HG02938 (cell line): ENCODE measurements around the gene TBC1D1.

Experiments used
- ATAC-seq: cut with Tn5 transposase; IDR thresholded peaks from one replicate; pipeline ENCODE4 v1.9.1; 2021; ENCODE audit warnings: mild to moderate bottlenecking, moderate library complexity; ENCODE audit not compliant: unreplicated experiment

Gene TBC1D1

DNA sequence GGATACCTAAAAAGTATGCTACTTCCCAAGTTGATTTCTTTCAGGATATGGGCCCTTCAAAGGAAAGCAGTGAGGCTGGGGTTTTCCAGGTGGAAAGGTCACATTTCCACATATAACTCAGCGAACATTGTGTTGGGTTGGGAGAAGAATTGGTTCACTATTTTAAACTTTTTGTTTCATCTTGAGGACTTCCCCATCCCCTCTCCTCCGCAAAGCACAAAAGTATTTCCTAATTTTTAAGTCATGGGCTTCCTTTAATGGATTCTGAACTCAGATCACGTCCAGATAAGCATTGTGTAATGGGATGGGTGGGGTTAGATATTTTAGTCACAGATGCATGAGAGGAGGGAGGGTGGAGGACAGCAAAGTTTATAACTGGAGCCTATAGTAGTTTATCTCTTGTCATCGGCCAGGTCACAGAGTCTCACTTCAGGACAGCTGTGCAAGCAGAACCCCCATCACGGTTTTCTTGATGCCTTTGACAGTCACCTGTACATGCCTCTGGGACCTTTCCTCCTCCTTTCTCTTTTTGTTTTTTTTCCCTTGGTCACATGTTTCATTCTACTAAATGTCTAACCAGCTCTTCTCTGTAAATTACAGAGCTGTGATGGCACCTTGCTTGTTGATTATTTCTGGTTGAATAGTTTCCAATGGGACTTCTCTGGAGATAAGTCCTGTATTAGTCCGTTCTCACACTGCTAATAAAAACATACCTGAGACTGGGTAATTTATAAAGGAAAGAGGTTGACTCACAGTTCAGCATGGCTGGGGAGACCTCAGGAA is 184.7 kb downstream of the TBC1D1 start:
- no peak for ATAC-seq

DNA sequence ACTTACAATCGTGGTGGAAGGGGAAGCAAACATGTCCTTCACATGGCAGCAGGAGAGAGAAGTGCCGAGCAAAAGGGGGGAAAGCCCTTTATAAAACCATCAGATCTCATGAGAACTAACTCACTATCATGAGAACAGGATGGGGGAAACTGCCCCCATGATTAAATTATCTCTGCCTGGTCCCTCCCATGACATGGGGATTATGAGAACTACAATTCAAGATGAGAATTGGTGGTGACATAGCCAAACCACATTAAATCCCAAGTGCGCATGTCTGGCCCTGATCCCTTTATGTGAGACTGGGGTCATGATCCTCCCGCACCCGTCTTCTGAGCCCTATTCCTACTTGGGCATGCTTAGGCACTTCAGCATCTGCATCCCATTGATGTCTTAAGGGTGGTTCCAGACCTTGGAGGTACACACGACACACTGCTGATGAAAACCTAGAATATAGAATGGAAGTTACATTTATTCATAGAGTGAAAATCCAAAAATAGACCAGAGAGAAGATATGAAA is 185.3 kb downstream of the TBC1D1 start:
- no peak for ATAC-seq

- ATAC-seq: no peak
These were observed 187.1 kb downstream of the TBC1D1 start for GRCh38 chr4:38077791-38078489.

DNA sequence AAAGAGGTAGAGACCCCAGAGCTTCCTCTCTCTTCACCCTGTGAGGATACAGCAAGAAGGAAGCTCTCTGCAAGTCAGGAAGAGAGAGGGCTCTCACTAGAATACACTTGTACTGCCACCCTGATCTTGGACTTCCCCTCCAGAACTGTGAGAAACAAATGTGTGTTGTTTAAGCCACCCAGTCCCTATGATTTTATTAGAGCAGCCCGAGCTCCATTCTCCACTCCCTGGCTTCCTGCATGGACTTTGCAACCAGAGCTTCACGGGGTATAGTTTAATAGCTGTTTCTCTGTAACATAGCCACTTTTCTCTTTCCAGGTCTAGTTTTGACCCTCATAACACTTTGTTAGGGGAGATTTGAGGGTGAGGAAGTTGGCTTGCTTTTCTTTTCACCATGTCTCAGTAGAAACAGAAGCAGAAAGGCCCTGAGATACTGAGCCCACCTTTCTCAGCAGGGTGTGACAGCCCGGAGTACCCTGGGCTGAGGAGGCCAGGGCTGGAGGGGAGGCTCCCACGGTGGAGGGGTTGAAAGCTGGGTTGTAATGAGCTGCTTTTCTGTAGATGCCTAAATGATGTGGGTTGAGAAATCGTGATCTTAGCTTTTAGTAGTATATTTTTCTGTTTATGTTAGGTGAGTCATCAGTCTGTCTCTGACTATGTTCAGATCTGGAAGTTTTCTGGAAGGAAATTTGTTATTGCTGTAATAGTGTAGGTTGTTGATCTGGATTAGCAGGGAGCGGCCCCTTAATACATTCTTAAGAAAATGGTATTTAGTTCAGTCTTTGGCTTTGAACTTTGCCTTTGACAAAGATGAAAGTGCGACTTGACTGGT is 187.9 kb downstream of the TBC1D1 start:
- no peak for ATAC-seq

- ATAC-seq: no peak
These were observed 189.4 kb downstream of the TBC1D1 start for GRCh38 chr4:38080061-38080974.

- no peak for ATAC-seq
These were observed 191.1 kb downstream of the TBC1D1 start for GRCh38 chr4:38082021-38082420.

DNA sequence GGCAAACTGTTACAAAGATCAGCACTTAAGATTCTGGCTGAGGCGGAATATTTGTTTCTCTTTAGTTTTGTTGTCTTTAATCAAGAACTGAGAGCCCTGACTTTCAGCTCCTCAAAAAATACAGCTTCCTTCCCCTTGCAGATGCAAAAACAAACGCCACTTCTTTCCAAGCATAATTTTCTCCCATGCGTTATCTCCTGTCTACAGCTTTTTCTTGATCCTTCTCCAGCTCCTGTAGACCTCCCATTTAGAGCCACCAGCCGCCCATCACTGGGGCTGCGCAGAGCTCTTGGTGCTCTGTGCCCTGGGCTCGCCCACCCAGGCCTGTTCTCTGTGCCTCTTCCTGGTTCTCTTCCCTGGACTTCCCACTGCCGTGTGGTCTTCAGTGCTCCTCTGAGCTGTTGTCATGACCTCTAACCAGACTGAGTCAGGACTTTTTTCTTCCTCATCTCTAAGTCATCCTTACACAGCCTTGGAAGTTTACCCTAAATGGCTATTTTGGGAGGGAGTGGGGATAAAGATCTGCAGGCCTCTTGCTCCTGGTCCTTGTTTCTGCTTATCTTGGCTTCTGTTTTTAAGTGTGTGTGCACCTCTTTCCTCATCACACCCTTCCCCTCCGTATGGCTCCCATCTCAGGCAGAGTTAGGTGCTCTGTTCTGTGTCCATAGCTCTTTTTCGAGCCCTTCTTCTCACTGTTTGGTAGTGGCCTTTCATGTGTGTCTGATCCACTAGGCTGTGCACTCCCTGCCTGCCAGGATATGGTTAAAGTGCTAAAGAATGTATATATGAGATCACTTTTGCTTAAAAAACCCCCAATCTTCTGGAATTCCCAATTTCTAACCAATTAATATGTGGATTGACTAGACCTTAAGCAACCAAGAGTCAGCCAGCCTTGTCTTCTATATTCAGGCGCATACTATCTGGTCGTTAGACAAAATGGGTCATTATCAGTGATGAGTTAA is 191.8 kb downstream of the TBC1D1 start:
- ATAC-seq: no peak

DNA sequence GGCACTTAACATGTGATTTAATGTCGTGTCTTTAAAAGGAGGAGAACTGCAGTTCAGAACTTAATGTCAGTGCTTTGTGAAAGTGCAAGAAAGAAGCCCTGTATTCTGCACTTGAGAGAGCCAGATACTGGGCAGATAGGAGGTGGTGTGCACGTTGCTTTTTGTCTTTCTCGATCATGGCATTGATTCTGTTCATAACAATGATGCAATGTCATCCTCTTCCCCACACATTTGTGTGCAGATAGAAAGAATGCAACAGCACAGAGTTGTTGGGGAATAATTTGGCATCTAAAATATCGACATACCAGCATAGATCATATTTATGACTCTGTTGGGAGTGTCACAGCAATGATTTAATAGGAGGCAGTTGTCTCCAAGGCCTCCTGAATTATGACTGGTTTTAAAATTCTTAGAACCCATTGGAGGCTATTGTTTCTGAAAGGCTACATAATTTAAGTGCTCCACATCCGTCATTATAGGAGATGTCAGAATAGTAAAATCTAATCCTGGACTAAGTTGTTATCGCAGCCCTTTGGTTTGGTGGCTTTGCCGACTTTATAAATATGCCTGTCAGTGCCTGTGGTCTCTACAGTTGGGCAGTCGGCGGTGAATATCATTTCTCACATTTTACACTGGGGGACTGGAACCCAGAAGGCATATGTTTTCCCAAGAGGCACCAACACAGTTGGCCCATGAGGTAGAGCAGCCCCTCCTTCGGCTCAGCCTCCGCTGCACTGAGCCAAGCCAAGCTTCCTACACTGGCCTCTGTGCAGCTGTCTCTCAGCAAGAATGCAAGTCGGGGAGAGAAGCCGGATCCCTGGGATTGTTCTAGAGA is 194.2 kb downstream of the TBC1D1 start:
- ATAC-seq: no peak

DNA sequence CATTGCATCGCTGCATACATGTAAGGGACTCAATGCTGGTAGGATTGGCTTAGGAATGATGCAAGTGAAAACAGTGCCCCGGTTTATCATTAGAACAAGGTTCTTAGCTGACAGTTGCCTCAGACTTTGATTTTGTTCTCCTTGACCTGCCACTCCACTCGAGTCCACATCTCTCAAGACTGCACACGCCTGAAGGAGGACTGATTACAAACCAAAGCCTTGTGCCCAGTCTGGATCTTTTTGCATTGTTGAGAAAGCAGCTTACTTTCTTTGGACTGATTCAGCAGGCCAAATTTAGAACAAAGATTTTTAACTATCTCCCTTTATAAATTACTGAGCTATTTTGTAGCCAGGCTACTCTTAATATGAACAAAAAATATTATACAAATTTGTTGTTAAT is 194.9 kb downstream of the TBC1D1 start:
- no peak for ATAC-seq

DNA sequence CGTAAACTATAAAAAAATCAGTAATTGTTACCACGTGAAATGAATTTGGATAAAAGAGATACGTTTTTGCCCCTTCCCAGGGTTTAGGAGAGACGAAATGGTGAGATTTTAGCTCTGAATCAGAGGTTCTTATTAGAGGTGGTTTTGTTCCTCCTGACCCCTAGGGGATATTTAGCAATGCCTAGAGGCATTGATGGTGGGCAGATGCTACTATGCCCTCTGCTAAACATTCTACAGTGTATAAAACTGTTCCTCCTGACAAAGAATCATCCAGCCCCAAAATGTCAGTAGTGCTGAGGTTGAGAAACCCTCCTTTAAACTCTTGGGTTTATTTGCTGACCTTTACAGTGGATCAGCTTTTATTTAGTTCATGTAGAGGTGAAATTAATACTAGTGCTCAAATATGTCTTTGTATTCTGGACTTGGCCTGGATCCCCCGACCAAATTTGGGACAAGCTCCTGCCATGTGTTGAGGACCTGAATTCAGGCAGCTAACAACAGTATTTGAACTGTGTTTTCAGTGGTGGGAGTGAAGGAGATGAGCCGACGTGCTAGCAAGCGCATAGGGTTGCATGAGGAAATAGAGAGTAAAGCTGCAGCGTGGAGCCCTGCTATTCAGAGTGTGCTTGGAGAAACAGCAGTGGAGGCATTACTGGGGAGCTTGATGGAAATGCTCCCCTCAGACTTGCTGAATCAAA is 195.4 kb downstream of the TBC1D1 start:
- ATAC-seq: no peak

- no peak for ATAC-seq
These were observed 196.0 kb downstream of the TBC1D1 start for GRCh38 chr4:38086849-38087226.

DNA sequence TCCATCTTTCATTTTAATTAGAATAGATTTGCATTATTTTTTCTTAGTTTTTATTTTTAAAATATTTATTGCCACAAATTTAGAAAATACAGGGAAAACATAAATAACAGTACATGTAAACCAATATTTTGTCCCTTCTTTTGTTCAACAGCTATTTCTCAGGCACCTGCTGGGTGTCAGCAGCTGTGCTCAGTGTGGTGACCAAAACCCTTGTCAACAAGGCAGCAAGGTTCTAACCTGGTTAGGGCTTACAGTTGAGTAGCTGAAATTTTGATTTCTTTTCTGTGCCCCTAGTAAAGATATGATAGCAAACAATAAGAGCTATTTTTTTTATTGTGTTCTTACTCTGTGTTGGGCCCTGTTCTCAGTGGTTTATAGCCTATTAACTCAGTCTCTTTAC is 197.4 kb downstream of the TBC1D1 start:
- no peak for ATAC-seq

- no peak for ATAC-seq
These were observed 199.1 kb downstream of the TBC1D1 start for GRCh38 chr4:38089961-38090360.

GRCh38 chr4:38090455-38091246 is 199.8 kb downstream of the TBC1D1 start:
- ATAC-seq: no peak

DNA sequence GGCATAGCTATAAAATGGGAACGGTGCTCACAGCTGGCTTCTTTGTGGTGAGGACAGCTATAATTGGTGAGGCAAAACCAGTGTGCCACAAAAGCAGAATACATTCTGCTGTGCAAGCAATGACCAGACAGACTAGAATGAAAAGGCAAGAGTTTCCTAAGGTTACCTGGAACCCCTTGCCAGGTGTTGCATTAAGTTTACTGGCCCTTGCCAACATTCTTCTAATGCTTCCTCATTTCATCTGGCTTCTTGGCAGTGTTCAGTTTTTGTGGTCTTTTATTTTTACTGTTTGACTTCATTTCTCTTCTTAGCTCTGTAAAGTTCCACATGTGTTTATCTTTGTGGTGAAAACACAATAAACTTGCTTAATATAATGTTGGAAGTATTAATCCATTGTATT is 200.8 kb downstream of the TBC1D1 start:
- ATAC-seq: no peak

- ATAC-seq: no peak
These were observed 201.8 kb downstream of the TBC1D1 start for GRCh38 chr4:38092701-38093100.

GRCh38 chr4:38094419-38094818 is 203.5 kb downstream of the TBC1D1 start:
- no peak for ATAC-seq
